ENCODE data around the gene RBM33.
"Not testable (repeated sequence)": the region's sequence is repeated elsewhere in the genome, so short reads cannot be mapped to it uniquely, and the experiment has no call there.

RBM33 gene

DNA sequence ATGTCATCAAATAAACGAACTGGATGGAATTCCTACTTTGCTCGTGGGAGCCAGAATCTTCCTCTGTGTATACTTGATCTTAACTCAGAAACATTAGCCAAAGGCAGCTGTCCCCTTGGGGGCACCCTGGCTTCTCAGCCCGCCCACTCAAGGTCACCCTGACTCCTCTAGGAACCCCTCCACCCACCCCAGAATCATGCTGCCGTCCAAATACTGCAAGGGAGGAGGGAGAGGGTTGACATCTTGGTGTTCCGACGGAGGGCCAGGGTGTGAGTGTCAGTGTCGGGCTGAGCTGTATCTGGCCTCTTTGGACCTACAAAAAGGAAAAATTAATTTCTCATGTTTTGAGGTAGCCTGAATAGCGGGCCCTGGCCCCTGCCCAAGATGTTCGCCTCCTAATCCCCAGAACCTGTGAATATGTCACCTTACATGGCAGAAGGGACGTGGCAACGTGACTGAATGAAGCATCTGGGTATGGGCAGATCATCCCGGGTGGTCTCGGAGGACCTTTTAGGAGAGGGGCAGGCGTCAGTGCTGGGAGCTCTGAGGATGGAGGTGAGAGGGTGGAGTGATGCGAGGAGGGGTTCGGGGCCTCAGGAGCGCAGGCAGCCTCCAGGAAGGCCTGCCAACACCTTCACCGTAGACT, 40.5 kb upstream of the RBM33 start:
- no peak for TF ChIP-seq FOXP2 (optimal IDR thresholded peaks at IDR 0.05; ENCODE audit: control extremely low read depth, extremely low read length, insufficient read depth)
- no peak for DNase-seq (ENCODE audit: low read depth, low spot score)
- Histone ChIP-seq H3K27ac (no peak overlapping the region), H3K4me3 (no peak overlapping the region), H3K9ac (ENCODE audit: insufficient read length) (no peak overlapping the region), H3K9me3 (ENCODE audit: low read depth, low read length) (no peaks in the 10 kb centered on the region), H3K36me3 (ENCODE audit: insufficient read depth, low read length) (no peaks in the 10 kb centered on the region)

DNA sequence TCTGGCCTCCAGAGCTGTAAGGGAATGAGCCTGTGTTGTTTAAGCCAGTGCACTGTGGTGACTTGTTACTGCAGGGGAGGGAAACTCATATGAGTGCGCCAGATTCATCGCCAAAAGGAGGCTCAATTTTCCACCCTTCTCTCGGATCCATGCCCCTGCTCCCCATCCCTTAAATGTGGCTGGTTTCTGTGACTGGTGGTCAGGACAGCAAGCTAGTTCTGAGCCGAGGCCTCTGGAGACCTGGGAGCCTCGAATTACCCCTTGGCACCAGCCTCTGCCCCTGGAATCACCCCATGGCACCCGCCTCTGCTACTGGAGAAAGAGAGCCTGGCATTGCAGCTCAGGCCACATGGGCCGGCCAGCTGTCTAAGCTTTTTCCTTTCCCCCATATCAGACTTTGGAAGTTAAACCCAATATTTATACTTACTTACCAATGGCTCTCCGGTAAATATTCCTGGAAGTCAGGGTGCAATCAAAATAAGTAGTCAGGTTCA, 39.9 kb upstream of the RBM33 start:
- no peak for TF ChIP-seq POLR2AphosphoS5 (IDR thresholded peaks at IDR 0.05; ENCODE audit: borderline replicate concordance, low read depth, low read length)
- TF ChIP-seq EZH2 (IDR thresholded peaks at IDR 0.05), result no peak
- no peak for TF ChIP-seq FOXP2 (optimal IDR thresholded peaks at IDR 0.05; ENCODE audit: control extremely low read depth, extremely low read length, insufficient read depth)
- Histone ChIP-seq H3K4me3 (no peak overlapping the region), H3K27ac (no peak overlapping the region), H3K9me3 (ENCODE audit: low read depth, low read length) (no peaks in the 10 kb centered on the region), H3K36me3 (ENCODE audit: insufficient read depth, low read length) (no peaks in the 10 kb centered on the region), H3K9ac (ENCODE audit: insufficient read length) (no peak overlapping the region)
- DNase-seq (ENCODE audit: low read depth, low spot score), result no peak

DNA sequence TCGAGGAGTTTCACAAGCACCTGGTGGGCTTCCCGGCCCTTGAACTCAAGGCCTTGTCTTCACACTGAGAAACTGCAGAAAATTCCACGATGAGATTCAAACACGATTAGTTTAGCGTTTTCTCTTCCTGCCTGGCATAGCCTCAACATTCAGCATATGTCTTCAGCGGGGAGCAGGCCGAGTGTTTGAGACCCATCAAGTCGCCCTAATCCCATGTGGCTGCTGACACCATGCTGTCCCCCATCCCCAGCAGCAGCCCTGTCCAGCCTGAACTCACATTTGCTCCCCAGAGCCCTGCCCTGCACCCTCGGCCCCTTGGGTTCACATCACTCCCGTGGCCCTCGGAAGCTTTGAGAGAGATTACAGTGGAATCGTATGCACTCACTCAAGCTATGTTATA, 35.3 kb upstream of the RBM33 start:
- H3K9ac ChIP-seq (ENCODE audit: insufficient read length), result no peak overlapping the region
- H3K27ac ChIP-seq, result no peak overlapping the region
- H3K4me3 ChIP-seq, result no peak overlapping the region
- TF ChIP-seq FOXP2 (optimal IDR thresholded peaks at IDR 0.05; ENCODE audit: control extremely low read depth, extremely low read length, insufficient read depth) (no peak), POLR2AphosphoS5 (IDR thresholded peaks at IDR 0.05; ENCODE audit: borderline replicate concordance, low read depth, low read length) (no peak), EZH2 (IDR thresholded peaks at IDR 0.05) (no peak)
- no peaks in the 10 kb centered on the region for H3K36me3 ChIP-seq (ENCODE audit: insufficient read depth, low read length)
- DNase-seq (ENCODE audit: low read depth, low spot score), result no peak
- H3K9me3 ChIP-seq (ENCODE audit: low read depth, low read length), result no peaks in the 10 kb centered on the region

DNA sequence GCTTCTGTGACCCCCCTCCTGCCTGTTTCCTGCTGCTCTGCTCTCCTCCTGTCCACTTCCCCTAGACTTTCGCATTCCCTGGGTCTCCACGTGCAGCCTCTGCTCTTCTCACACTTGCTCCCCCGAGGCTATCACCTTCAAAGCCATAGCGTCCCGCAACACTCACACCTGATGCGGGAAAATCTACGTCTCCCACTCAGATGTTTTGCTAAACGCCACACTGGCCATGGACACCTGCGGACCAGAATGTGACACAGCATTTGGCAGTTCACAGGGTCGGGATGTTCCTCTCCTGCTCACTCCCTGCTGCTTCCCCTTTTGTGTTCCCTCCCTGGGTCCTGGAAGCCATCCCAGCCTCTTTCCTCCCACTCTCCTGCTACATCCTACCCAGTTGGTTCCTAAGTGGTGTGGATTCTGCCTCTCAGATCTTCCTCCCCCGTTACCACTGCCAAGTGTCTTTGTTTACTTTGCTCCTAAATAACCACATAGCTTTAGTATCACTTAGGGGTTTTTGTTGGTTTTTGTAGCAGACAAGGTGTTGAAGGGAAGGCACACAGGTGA, 33.7 kb upstream of the RBM33 start:
- TF ChIP-seq EZH2 (IDR thresholded peaks at IDR 0.05) (no peak), FOXP2 (optimal IDR thresholded peaks at IDR 0.05; ENCODE audit: control extremely low read depth, extremely low read length, insufficient read depth) (no peak), POLR2AphosphoS5 (IDR thresholded peaks at IDR 0.05; ENCODE audit: borderline replicate concordance, low read depth, low read length) (no peak)

DNA sequence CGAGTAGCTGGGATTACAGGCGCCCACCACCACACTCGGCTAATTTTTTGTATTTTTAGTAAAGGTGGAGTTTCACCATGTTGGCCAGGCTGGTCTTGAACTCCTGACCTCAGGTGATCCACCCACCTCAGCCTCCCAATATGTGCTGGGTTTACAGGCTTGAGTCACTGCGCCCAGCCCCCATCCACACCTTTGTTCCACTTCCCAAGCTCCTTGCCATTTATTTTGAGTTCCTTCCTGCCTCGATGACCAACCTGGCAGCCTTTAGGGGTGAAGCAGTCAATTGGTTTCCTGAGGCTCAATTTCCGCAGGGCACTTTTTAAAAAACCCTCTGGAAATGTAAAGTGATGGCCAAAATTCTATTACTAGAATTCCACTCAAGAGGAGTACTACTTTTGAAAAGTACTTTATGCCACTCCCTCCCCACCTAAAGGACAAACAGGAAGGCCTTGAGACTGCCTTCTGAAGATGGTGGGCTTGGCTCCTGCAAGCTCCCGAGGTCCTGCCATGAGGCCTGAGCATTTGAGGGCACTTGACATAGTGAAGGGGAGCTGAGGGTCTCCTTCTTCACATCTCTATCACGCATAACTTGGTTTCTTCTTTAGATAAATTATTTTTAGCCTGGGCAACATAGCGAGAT, 32.5 kb upstream of the RBM33 start:
- no peaks in the 10 kb centered on the region for H3K9me3 ChIP-seq (ENCODE audit: low read depth, low read length)
- no peak overlapping the region for H3K4me3 ChIP-seq
- no peak overlapping the region for H3K9ac ChIP-seq (ENCODE audit: insufficient read length)
- H3K27ac ChIP-seq, result no peak overlapping the region
- TF ChIP-seq FOXP2 (optimal IDR thresholded peaks at IDR 0.05; ENCODE audit: control extremely low read depth, extremely low read length, insufficient read depth) (no peak), EZH2 (IDR thresholded peaks at IDR 0.05) (no peak), POLR2AphosphoS5 (IDR thresholded peaks at IDR 0.05; ENCODE audit: borderline replicate concordance, low read depth, low read length) (no peak)
- H3K36me3 ChIP-seq (ENCODE audit: insufficient read depth, low read length), result no peaks in the 10 kb centered on the region
- no peak for DNase-seq (ENCODE audit: low read depth, low spot score)

More for the DNA sequence above, 33.7 kb upstream of the RBM33 start:
- Histone ChIP-seq H3K27ac (no peak overlapping the region), H3K9ac (ENCODE audit: insufficient read length) (no peak overlapping the region), H3K9me3 (ENCODE audit: low read depth, low read length) (no peaks in the 10 kb centered on the region), H3K4me3 (no peak overlapping the region), H3K36me3 (ENCODE audit: insufficient read depth, low read length) (no peaks in the 10 kb centered on the region)
- no peak for DNase-seq (ENCODE audit: low read depth, low spot score)

DNA sequence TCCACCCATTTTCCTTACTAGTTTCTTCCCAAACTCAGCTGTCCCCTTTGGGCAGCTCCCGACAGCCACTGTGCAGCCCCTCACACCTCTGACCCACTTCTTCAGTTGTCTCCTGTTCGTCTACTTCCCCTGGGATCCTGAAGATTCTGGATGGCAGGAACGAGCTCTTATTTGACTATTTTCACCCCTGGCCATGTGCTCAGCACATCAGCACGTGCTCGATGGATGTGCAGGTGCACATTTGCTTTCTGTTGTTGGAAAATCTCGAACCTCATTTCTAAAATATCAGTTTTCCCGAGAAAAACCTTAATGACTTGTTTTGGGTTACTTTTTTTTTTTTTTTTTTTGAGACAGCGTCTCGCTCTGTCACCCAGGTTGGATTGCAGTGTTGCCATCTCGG, 31.8 kb upstream of the RBM33 start:
- no peaks in the 10 kb centered on the region for H3K9me3 ChIP-seq (ENCODE audit: low read depth, low read length)
- H3K36me3 ChIP-seq (ENCODE audit: insufficient read depth, low read length), result no peaks in the 10 kb centered on the region
- TF ChIP-seq POLR2AphosphoS5 (IDR thresholded peaks at IDR 0.05; ENCODE audit: borderline replicate concordance, low read depth, low read length) (no peak), FOXP2 (optimal IDR thresholded peaks at IDR 0.05; ENCODE audit: control extremely low read depth, extremely low read length, insufficient read depth) (no peak), EZH2 (IDR thresholded peaks at IDR 0.05) (no peak)
- no peak overlapping the region for H3K4me3 ChIP-seq
- H3K27ac ChIP-seq, result no peak overlapping the region
- DNase-seq (ENCODE audit: low read depth, low spot score), result no peak
- H3K9ac ChIP-seq (ENCODE audit: insufficient read length), result no peak overlapping the region

DNA sequence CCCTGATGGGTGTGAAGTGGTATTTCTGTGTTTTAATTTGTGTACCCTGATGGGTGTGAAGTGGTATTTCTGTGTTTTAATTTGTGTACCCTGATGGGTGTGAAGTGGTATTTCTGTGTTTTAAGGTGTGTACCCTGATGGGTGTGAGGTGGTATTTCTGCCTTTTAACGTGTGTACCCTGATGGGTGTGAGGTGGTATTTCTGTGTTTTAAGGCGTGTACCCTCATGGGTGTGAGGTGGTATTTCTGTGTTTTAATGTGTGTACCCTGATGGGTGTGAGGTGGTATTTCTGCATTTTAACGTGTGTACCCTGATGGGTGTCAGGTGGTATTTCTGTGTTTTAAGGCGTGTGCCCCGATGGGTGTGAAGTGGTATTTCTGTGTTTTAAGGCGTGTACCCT, 29.4 kb upstream of the RBM33 start:
- not testable (repeated sequence) for H3K4me3 ChIP-seq; H3K9ac ChIP-seq (ENCODE audit: insufficient read length); H3K9me3 ChIP-seq (ENCODE audit: low read depth, low read length); H3K36me3 ChIP-seq (ENCODE audit: insufficient read depth, low read length); DNase-seq (ENCODE audit: low read depth, low spot score); H3K27ac ChIP-seq

DNA sequence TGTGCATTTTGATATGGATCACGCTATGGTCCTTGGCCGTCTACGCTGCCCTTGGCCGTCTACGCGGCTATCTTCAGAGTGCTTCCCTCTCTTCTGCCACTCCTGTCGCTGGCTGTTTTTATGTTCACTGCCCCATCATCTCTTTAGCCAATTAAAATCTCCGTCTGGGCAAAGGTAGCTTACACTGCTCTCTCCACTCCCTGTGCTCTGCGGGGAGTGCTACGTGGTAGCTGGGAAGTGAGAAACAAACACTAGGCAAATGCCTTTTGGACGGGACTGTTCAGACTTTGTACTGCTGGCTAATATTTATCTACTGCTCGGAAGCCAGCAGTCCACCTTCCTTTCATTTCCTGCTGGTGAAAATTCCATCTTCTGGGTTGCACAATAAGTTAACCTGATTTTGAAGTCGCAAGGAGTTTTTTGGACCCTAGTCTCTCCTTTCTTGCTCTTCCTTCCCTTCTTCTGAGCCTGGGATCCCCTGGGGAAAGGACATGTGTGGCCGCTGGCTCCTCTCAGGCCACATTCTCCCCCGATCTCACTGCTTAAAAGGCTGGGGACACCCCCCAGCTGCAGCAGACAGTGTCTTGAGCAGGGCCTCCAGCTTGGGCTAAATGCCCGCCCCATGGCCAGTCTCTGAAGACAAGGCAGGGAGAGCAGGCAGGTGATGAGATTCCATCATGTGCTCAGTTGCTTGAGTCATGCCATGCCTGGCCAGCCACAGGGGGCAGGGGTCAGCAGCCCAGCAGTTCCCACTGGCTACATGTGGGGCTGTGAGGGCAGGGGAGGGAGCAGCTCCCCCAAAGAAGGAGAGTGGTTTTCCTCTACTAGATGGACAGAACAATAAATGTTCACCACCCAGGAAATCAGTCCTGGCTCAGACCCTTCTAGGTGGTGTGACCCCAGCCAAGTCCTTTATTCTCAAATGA, 25.5 kb upstream of the RBM33 start:
- H3K9me3 ChIP-seq (ENCODE audit: low read depth, low read length), result no peaks in the 10 kb centered on the region
- H3K36me3 ChIP-seq (ENCODE audit: insufficient read depth, low read length), result no peaks in the 10 kb centered on the region
- no peak overlapping the region for H3K4me3 ChIP-seq
- no peak overlapping the region for H3K27ac ChIP-seq
- TF ChIP-seq FOXP2 (optimal IDR thresholded peaks at IDR 0.05; ENCODE audit: control extremely low read depth, extremely low read length, insufficient read depth), result no peak
- TF ChIP-seq EZH2 (IDR thresholded peaks at IDR 0.05), result no peak
- no peak for TF ChIP-seq POLR2AphosphoS5 (IDR thresholded peaks at IDR 0.05; ENCODE audit: borderline replicate concordance, low read depth, low read length)
- no peak overlapping the region for H3K9ac ChIP-seq (ENCODE audit: insufficient read length)
- no peak for DNase-seq (ENCODE audit: low read depth, low spot score)
